ENCODE data around the gene TSEN2.

DNA sequence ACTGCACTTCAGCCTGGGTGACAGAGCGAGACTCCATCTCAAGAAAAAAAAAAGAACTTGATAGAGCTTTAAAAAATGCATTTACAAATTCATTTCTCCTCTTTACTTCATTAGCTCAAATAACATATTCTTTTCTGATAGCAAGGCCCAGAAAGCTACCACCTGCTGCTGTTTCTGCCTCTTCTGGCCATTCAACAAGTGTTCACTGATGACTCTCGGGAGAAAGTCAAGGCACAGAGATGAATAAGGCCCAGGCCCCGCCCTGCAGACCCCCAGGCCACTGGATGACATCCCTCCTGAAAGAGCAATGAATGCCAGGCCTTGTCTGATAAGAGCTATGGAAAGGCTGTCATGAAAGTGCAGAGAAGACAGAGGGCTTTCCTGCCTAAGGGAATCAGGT lies 13.6 kb upstream of the TSEN2 start:
- TF ChIP-seq, protein P1, sequence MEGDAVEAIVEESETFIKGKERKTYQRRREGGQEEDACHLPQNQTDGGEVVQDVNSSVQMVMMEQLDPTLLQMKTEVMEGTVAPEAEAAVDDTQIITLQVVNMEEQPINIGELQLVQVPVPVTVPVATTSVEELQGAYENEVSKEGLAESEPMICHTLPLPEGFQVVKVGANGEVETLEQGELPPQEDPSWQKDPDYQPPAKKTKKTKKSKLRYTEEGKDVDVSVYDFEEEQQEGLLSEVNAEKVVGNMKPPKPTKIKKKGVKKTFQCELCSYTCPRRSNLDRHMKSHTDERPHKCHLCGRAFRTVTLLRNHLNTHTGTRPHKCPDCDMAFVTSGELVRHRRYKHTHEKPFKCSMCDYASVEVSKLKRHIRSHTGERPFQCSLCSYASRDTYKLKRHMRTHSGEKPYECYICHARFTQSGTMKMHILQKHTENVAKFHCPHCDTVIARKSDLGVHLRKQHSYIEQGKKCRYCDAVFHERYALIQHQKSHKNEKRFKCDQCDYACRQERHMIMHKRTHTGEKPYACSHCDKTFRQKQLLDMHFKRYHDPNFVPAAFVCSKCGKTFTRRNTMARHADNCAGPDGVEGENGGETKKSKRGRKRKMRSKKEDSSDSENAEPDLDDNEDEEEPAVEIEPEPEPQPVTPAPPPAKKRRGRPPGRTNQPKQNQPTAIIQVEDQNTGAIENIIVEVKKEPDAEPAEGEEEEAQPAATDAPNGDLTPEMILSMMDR (conservative IDR thresholded peaks at IDR 0.05; ENCODE audit: low read length): no peak
- no peak for TF ChIP-seq EZH2phosphoT487 (IDR thresholded peaks at IDR 0.05; ENCODE audit: borderline replicate concordance, low read depth, low read length)
